Measurements from ENCODE around the gene NLGN2.

DNA sequence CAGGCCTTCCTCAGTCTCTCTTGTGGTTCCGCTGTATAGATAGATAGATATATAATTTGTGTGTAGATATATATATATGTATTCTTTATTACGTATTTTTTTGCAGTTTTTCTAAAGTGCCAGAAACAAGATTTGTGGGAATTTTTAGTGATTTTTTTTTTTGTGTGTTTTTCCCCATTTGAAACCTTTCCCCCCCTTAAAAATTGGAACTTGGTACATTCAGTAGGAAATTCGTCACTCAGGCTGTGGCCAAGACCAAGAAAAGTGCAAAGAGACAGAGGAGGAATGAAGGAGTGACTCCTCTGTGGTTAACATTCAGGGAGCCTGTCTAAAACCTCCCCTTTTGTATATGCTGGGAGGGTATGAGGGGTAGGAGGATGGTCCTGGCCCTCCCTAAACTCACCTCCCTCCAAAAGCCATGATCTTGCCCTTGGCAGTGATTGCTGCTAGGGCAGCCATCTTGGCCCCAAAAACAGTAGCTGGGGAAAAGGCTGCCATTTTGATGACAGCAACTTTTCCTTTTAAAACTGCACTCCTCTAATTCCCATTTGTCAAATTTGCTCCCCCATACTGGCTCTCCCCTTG, 52.4 kb downstream of the NLGN2 start:
- TF ChIP-seq POLR2A (IDR thresholded peaks at IDR 0.05) = no peak
- TF ChIP-seq, protein P1, sequence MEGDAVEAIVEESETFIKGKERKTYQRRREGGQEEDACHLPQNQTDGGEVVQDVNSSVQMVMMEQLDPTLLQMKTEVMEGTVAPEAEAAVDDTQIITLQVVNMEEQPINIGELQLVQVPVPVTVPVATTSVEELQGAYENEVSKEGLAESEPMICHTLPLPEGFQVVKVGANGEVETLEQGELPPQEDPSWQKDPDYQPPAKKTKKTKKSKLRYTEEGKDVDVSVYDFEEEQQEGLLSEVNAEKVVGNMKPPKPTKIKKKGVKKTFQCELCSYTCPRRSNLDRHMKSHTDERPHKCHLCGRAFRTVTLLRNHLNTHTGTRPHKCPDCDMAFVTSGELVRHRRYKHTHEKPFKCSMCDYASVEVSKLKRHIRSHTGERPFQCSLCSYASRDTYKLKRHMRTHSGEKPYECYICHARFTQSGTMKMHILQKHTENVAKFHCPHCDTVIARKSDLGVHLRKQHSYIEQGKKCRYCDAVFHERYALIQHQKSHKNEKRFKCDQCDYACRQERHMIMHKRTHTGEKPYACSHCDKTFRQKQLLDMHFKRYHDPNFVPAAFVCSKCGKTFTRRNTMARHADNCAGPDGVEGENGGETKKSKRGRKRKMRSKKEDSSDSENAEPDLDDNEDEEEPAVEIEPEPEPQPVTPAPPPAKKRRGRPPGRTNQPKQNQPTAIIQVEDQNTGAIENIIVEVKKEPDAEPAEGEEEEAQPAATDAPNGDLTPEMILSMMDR (IDR thresholded peaks at IDR 0.05) = no peak
- no peak for TF ChIP-seq EP300 (IDR thresholded peaks at IDR 0.05)
